H9 (cell line): ENCODE results near the gene CFHR2. TPM values are rescaled to one million over a fixed set of nuclear protein-coding genes. Genes with fewer than 3 reads are reported as not detected.

Experiments used
- DNase-seq: peaks from one replicate; pipeline ENCODE4 v3.0.0-alpha.2; 2017
- H2AFZ ChIP-seq: one replicate; pipeline ENCODE4 v1.6.1; 2013; ENCODE audit warnings: mild to moderate bottlenecking, low read length, control low read depth, moderate library complexity
- H2AK5ac ChIP-seq: 2 replicates; pipeline ENCODE4 v1.6.1; 2013; ENCODE audit warnings: low read length, control low read depth, mixed read lengths; ENCODE audit not compliant: insufficient read length
- H2BK120ac ChIP-seq: one replicate; pipeline ENCODE4 v1.6.1; 2013; ENCODE audit warnings: low read depth, mild to moderate bottlenecking, low read length, control low read depth, inconsistent platforms; ENCODE audit not compliant: poor library complexity, severe bottlenecking
- H2BK12ac ChIP-seq: 2 replicates; pipeline ENCODE4 v1.6.1; 2013; ENCODE audit warnings: low read length, control low read depth, mixed read lengths, low read depth; ENCODE audit not compliant: insufficient read length
- H2BK15ac ChIP-seq: 2 replicates; pipeline ENCODE4 v1.6.1; 2013; ENCODE audit warnings: low read depth, low read length, control low read depth
- H2BK20ac ChIP-seq: one replicate; pipeline ENCODE4 v1.6.1; 2013; ENCODE audit warnings: low read depth, mild to moderate bottlenecking, low read length, control low read depth, inconsistent platforms; ENCODE audit not compliant: poor library complexity, severe bottlenecking
- H2BK5ac ChIP-seq: 2 replicates; pipeline ENCODE4 v1.6.1; 2013; ENCODE audit warnings: low read length, control low read depth, mixed read lengths; ENCODE audit not compliant: insufficient read length
- H3K14ac ChIP-seq: 2 replicates; pipeline ENCODE4 v1.6.1; 2013; ENCODE audit warnings: low read length, control low read depth; ENCODE audit not compliant: insufficient read depth
- H3K18ac ChIP-seq: 2 replicates; pipeline ENCODE4 v1.6.1; 2013; ENCODE audit warnings: low read depth, mild to moderate bottlenecking, mixed read lengths, low read length, control low read depth; ENCODE audit not compliant: insufficient read length
- H3K23ac ChIP-seq: 2 replicates; pipeline ENCODE4 v1.6.1; 2013; ENCODE audit warnings: low read length, control low read depth, mixed read lengths, low read depth; ENCODE audit not compliant: insufficient read length
- H3K23me2 ChIP-seq: 2 replicates; pipeline ENCODE4 v1.6.1; 2013; ENCODE audit warnings: low read depth, mild to moderate bottlenecking, mixed read lengths, low read length, control low read depth; ENCODE audit not compliant: insufficient read length, poor library complexity, severe bottlenecking
- H3K27ac ChIP-seq: 2 replicates; pipeline ENCODE4 v1.5.1; 2013; ENCODE audit warnings: low read length, control low read depth, mixed read lengths, low read depth; ENCODE audit not compliant: insufficient read length
- H3K27me3 ChIP-seq: 2 replicates; pipeline ENCODE4 v1.6.1; 2013; ENCODE audit warnings: low read length, control low read depth, inconsistent platforms; ENCODE audit not compliant: insufficient read depth
- H3K4ac ChIP-seq: 2 replicates; pipeline ENCODE4 v1.6.1; 2013; ENCODE audit warnings: low read depth, mild to moderate bottlenecking, control low read depth, inconsistent platforms, low read length, moderate library complexity
- H3K4me1 ChIP-seq: 2 replicates; pipeline ENCODE4 v1.6.1; 2013; ENCODE audit warnings: low read length, control low read depth, inconsistent platforms; ENCODE audit not compliant: insufficient read depth
- H3K4me2 ChIP-seq: 2 replicates; pipeline ENCODE4 v1.6.1; 2013; ENCODE audit warnings: low read length, control low read depth, mixed read lengths; ENCODE audit not compliant: insufficient read length, insufficient read depth
- H3K56ac ChIP-seq: 2 replicates; pipeline ENCODE4 v1.6.1; 2013; ENCODE audit warnings: low read depth, mild to moderate bottlenecking, mixed read lengths, low read length, control low read depth; ENCODE audit not compliant: insufficient read length
- H3K79me1 ChIP-seq: 2 replicates; pipeline ENCODE4 v1.6.1; 2013; ENCODE audit warnings: low read depth, mild to moderate bottlenecking, moderate library complexity, low read length, control low read depth, inconsistent platforms; ENCODE audit not compliant: insufficient read depth, poor library complexity, severe bottlenecking
- H3K79me2 ChIP-seq: 2 replicates; pipeline ENCODE4 v1.6.1; 2013; ENCODE audit warnings: low read length, control low read depth, inconsistent platforms; ENCODE audit not compliant: insufficient read depth
- H3K9ac ChIP-seq: 2 replicates; pipeline ENCODE4 v1.6.1; 2013; ENCODE audit warnings: low read length, control low read depth, mixed read lengths; ENCODE audit not compliant: insufficient read length; ENCODE audit errors: extremely low read depth
- H3K9me3 ChIP-seq: one replicate; pipeline ENCODE4 v1.6.1; 2013; ENCODE audit warnings: low read depth, low read length, inconsistent platforms; ENCODE audit not compliant: control insufficient read depth
- H3T11ph ChIP-seq: one replicate; pipeline ENCODE4 v1.6.1; 2013; ENCODE audit warnings: mild to moderate bottlenecking, low read length, control low read depth, inconsistent platforms
- H4K20me1 ChIP-seq: one replicate; pipeline ENCODE4 v1.6.1; 2013; ENCODE audit not compliant: control insufficient read depth, insufficient read length, insufficient read depth
- H4K5ac ChIP-seq: 2 replicates; pipeline ENCODE4 v1.6.1; 2013; ENCODE audit warnings: low read depth, mild to moderate bottlenecking, mixed read lengths, low read length, control low read depth; ENCODE audit not compliant: insufficient read length
- H4K8ac ChIP-seq: replicated peaks from 2 replicates; pipeline ENCODE4 v1.6.1; 2013; ENCODE audit warnings: low read length, control low read depth, mixed read lengths, low read depth; ENCODE audit not compliant: insufficient read length
- H4K91ac ChIP-seq: 2 replicates; pipeline ENCODE4 v1.6.1; 2013; ENCODE audit warnings: low read depth, mild to moderate bottlenecking, moderate library complexity, mixed read lengths, low read length, control low read depth; ENCODE audit not compliant: insufficient read length
- H3K27ac Mint-ChIP-seq, 3 experiments: 2 replicates in 2 of 3; 3 replicates in 1 of 3; pipeline ENCODE4 v1.8.0; 2020 to 2021; ENCODE audit warnings: mixed read lengths in 3 of 3, mild to moderate bottlenecking in 1 of 3, moderate library complexity in 1 of 3
- H3K27me3 Mint-ChIP-seq: 2 replicates; pipeline ENCODE4 v1.8.0; 2021; ENCODE audit warnings: low read depth, mild to moderate bottlenecking, moderate library complexity, mixed read lengths
- H3K36me3 Mint-ChIP-seq, 3 experiments: 2 replicates in 2 of 3; 3 replicates in 1 of 3; pipeline ENCODE4 v1.8.0; 2020 to 2021; ENCODE audit warnings: low read depth in 3 of 3, mixed read lengths in 3 of 3; ENCODE audit not compliant: insufficient read depth in 1 of 3
- H3K4me1 Mint-ChIP-seq, 2 experiments: 2 replicates each; pipeline ENCODE4 v1.8.0; 2020; ENCODE audit warnings: mixed read lengths in 2 of 2
- H3K4me3 Mint-ChIP-seq, 2 experiments: 2 replicates in 1 of 2; 3 replicates in 1 of 2; pipeline ENCODE4 v1.8.0; 2020 to 2021; ENCODE audit warnings: mild to moderate bottlenecking in 2 of 2, mixed read lengths in 2 of 2, moderate library complexity in 1 of 2
- H3K9me3 Mint-ChIP-seq, 2 experiments: 2 replicates in 1 of 2; 3 replicates in 1 of 2; pipeline ENCODE4 v1.8.0; 2020; ENCODE audit warnings: mild to moderate bottlenecking in 2 of 2, mixed read lengths in 2 of 2, moderate library complexity in 1 of 2
- WGBS: extraction: QIAGEN DNeasy Blood & Tissue Kit; methylation state at CpG from one replicate; pipeline ENCODE4 v1.1.7; 2013; ENCODE audit warnings: missing lambda C conversion rate, low lambda C conversion rate, mixed read lengths; ENCODE audit not compliant: insufficient read length; ENCODE audit errors: extremely low coverage; 5-methylcytosine and 5-hydroxymethylcytosine counted together
- total RNA-seq: library from RNA; stranded (reverse); gene quantifications from 2 replicates; pipeline ENCODE4 v1.2.1, GENCODE V29; 2021
- TF ChIP-seq, protein P1 (sequence below): fragments of 200-600 bp; sonication (generic); conservative IDR thresholded peaks from 3 replicates; pipeline ENCODE4 v1.8.0; 2021; ENCODE audit warnings: antibody characterized with exemption, mild to moderate bottlenecking

Gene CFHR2
- total RNA-seq, 1 experiment from 2014 or later, result not detected

DNA sequence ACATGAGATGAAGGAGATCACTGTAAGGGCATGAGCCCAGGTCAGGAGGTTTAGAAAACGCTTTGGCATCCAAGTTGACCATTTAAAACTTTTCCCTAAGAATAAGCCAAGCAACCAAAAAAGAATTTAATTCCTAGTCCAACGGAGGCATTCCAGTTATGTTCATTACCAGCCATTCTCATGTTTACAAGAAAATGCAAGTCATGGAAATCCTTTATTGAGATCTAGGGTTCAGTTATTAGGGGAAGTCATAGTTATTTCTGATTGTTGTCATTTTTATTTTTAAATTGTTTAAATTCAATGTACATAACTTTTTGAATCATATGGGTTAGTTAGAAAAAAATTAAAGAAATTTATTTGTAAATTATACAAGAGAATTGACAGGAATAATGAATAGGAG is 58.3 kb downstream of the CFHR2 start:
- no peak overlapping the region for H2AFZ ChIP-seq
- H4K91ac ChIP-seq, result no peak overlapping the region
- Mint-ChIP-seq H3K4me3 (no peak overlapping the region), H3K27ac (no peak overlapping the region), H3K36me3 (no peaks in the 10 kb centered on the region; a peak in 1 of 7 replicates), H3K27me3 (no peaks in the 10 kb centered on the region), H3K9me3 (no peaks in the 10 kb centered on the region; a peak in 1 of 5 replicates), H3K4me1 (no peaks in the 10 kb centered on the region)
- no peak overlapping the region for H3K4ac ChIP-seq
- H4K5ac ChIP-seq, result no peak overlapping the region
- no peak overlapping the region for H2BK12ac ChIP-seq
- no peak overlapping the region for H3K23ac ChIP-seq
- H3K27me3 ChIP-seq, result no peaks in the 10 kb centered on the region
- no peak overlapping the region for H3T11ph ChIP-seq
- H3K9ac ChIP-seq, result no peak overlapping the region
- no peaks in the 10 kb centered on the region for H4K20me1 ChIP-seq
- no peaks in the 10 kb centered on the region for H3K9me3 ChIP-seq
- no peak overlapping the region for H2BK120ac ChIP-seq
- no peak overlapping the region for H3K27ac ChIP-seq
- H2BK20ac ChIP-seq, result no peak overlapping the region
- no peaks in the 10 kb centered on the region for H3K79me1 ChIP-seq
- no peaks in the 10 kb centered on the region for H3K23me2 ChIP-seq
- no peaks in the 10 kb centered on the region for H3K4me1 ChIP-seq
- no peak overlapping the region for H2AK5ac ChIP-seq
- no peak overlapping the region for H4K8ac ChIP-seq
- H3K79me2 ChIP-seq, result no peaks in the 10 kb centered on the region
- H3K56ac ChIP-seq, result no peak overlapping the region
- TF ChIP-seq, protein P1, sequence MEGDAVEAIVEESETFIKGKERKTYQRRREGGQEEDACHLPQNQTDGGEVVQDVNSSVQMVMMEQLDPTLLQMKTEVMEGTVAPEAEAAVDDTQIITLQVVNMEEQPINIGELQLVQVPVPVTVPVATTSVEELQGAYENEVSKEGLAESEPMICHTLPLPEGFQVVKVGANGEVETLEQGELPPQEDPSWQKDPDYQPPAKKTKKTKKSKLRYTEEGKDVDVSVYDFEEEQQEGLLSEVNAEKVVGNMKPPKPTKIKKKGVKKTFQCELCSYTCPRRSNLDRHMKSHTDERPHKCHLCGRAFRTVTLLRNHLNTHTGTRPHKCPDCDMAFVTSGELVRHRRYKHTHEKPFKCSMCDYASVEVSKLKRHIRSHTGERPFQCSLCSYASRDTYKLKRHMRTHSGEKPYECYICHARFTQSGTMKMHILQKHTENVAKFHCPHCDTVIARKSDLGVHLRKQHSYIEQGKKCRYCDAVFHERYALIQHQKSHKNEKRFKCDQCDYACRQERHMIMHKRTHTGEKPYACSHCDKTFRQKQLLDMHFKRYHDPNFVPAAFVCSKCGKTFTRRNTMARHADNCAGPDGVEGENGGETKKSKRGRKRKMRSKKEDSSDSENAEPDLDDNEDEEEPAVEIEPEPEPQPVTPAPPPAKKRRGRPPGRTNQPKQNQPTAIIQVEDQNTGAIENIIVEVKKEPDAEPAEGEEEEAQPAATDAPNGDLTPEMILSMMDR, result no peak
- H2BK15ac ChIP-seq, result no peak overlapping the region
- H3K14ac ChIP-seq, result no peak overlapping the region
- no peak for DNase-seq
- H3K4me2 ChIP-seq, result no peak overlapping the region
- H3K18ac ChIP-seq, result no peak overlapping the region
- H2BK5ac ChIP-seq, result no peak overlapping the region
- WGBS, result no CpG with 5 or more reads among the region's 2 CpGs
